Fibroblast of skin of abdomen (primary cell): ENCODE measurements around the gene LSG1.
A peak's percentile ranks its signal among the peaks of the same experiment; 100 is the strongest.
"Not testable (repeated sequence)": the region's sequence is repeated elsewhere in the genome, so short reads cannot be mapped to it uniquely, and the experiment has no call there.

Experiments used
- DNase-seq: peaks from one replicate; pipeline ENCODE4 v3.0.0-alpha.2; 2013

Gene LSG1

GRCh38 chr3:194617143-194617671 is 54.8 kb downstream of the LSG1 start:
- DNase-seq: no peak

GRCh38 chr3:194615226-194615625 is 56.8 kb downstream of the LSG1 start:
- no peak for DNase-seq

- no peak for DNase-seq
Measured at GRCh38 chr3:194612221-194612620, 59.8 kb downstream of the LSG1 start.

DNA sequence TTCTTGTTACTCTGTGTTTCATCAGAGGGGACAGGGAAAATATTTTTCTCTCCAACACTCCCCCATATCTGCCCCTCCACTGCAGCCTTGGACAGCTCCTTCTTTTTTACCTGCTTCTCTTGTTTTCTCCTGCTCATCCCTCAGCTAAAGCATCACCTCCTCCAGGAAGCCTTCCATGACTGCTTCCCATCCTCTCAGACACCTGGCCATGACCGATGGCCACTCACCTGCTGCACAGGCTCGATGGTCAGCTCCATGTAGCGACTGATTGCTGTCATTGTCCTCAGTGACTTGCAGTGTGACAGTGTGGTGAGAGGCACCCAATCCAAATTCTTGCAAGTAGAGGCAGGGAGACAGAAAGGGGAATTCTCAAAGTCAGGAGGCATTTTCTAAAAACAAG is 61.3 kb downstream of the LSG1 start:
- DNase-seq: no peak

DNA sequence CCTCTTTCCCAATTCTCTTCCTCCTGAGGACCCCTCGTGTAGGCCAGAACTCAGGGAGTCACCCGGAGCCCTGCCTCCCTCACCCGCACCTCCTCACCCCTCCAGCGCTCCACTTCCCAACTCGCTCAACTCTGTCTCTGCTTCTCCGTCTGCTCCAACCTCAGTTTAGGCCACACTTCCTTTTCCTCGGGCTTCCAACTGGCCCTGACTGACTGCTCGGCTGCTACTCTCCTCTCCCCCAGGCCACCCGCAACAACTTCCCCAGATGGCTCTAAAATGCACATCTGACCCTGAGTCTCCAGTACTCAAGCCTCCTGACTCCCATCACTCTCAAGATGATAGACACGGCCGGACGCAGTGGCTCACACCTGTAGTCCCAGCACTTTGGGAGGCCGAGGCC is 62.4 kb downstream of the LSG1 start:
- no peak for DNase-seq

DNA sequence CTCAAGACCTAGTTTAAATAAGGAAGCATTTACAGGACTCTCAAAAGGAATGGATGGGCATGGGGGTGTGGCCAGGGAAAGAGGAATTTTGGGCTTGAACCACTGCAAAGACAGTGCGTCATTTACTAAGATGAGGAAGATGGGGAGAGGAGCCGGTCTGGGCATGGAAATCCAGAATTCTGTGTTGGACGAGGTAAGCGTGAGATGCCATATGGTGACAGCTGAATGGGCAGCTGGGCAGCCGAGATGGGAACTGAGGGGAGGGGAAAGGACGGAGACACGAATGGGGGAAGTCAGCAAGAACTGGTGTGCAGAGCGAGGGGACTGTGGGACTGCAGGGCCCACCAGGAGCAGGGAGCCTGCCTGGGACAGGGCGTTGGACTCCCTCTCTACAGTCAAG is 63.0 kb downstream of the LSG1 start:
- DNase-seq: no peak

- no peak for DNase-seq
Measured at GRCh38 chr3:194607592-194608389, 64.2 kb downstream of the LSG1 start.

DNA sequence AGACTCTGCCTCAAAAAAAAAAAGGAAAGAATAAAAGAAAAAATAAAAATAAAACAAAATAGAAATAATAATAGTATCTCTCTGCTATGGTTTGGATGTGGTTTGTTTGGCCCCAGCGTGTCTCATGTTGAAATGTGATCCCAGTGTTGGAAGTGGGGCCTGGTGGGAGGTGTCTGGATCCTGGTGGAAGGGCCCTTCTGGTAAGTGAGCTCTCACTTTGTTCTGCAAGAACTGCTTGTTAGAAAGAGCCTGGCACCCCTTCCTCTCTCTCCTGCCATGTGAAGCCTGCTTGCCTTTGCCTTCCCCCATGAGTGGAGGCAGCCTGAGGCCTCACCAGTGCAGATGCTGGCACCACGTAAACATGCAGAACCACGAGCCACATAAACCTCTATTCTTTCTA is 65.0 kb downstream of the LSG1 start:
- no peak for DNase-seq

DNA sequence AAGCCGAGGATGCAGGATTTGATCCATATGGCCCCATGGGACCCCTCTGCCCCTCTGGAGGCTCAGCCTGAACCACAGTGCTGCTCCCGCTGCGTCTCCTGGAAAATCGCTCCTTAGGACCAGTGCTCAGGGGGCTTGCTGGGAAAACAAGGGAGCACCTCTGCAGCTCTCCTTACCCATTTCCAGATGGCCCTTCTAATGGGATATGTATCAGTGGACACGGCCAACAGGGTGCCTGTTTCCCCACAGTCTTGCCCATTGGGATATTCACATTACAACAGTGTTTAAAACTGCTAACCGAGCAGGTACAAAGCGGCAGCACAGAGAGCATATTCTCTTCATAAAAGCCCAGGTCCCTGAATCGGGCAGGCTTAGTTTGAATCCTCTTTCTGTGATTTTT is 65.8 kb downstream of the LSG1 start:
- DNase-seq: no peak

- DNase-seq: not testable (repeated sequence)
Measured at GRCh38 chr3:194605314-194605713, 66.7 kb downstream of the LSG1 start.

GRCh38 chr3:194604837-194605236 is 67.2 kb downstream of the LSG1 start:
- no peak for DNase-seq

DNA sequence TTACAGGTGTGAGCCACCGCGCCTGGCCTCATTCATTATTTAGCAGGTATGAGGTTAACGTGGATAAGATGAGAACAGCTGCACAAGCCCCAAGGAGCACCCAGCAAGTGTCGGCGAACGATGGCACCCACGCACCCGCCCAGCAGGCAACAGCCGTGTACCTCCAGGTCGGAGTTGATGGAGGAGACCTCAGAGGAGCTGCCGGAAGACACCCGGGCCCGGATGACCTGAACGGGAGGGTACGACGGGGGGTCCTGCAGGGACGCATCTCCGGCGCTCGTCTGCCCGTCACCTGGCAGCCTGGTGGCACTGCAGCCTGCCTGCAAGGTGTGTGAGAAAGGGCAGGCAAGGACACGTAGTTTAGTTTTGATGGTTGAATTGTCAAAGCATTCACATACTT is 67.9 kb downstream of the LSG1 start:
- no peak for DNase-seq

DNA sequence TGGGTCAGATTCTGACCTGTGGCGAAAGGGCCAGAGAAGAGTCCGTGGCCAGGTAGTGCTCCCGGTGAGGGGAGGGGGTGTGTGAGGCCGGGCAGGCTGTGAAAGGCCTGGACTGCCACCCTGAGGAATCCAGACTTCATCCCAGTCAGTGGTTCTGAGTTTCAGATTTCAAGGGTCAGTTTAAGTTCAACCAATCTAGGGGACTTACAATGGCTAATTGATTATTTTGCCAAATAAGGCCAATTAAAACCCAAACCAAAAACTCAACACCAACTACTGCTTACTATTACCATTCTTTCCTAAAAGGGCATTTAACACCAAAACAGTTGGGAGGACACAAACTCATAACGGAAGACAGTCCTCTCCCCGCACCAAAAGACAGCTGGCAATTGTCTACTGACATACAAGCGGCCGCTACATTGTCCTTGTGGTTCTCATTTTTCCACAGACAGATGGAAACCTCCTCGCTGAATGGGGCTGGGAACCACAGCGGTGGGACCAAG is 69.3 kb downstream of the LSG1 start:
- peak; percentile 24 for DNase-seq

DNA sequence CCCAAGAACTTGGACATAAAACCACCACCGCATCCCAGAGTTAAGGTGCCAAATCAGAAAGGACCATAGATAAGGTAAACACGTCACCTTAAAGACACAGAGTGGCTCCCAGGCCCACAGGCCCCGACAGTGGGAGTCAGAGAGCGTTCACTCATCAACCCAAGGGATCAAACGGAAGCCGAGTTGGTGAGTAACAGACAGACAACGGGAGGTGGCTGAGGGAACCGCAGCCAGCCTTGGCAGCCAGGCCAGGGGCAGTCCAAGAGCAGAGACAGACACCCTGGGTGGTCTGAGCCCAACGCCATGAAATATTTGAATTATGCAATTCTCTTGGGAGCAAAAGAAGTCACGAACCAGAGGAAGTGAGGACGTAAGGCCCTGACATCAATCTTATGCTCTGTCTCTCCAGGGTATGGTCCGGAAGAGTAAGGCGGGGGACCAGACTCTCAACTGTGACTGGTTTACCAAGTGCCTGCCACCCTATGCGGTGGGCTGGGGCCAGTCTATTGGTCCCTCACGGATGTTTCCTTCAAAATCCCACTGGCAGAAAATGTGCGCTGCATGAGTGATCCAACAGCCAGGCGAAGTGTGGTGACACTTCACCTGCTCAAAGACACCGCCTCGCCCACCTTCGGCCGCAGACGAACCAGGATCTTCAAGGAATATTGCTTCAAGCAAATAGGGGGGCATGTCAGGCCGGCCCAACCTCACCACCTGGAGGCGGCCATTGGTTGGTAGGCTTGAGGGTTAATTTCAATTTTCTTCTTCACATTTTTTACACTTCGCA is 73.0 kb downstream of the LSG1 start:
- peak; percentile 97 for DNase-seq

DNA sequence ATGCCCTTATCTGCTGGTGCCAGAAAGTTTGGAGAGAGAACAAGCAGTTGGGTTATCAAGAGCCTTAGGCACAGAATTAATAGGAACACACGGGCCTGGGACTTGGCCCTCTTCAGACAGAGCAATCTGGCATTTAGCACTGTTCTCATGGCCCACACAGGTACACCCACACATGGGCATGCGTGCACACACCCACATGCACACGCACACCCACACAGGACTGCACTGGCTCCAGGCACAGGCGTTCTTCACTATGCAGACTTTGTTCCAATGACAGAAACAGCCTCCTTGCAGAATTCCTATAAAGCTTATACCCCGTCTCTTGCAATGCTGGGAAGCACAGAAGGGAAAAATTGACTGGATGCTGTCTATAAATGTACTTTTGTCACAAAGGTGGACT is 75.1 kb downstream of the LSG1 start:
- no peak for DNase-seq

- DNase-seq: peak; percentile 100
Measured at GRCh38 chr3:194592798-194593752, 78.9 kb downstream of the LSG1 start.
